Measurements from ENCODE around the gene ARRB2.
"Not testable (repeated sequence)": the region's sequence is repeated elsewhere in the genome, so short reads cannot be mapped to it uniquely, and the experiment has no call there.

The ARRB2 gene

GRCh38 chr17:4709794-4710692 lies at the start of gene ARRB2:
Gene ARRB2 (plus strand): TSS chr17:4710632. CDS start chr17:4710722, 90 bp downstream.
- DNase-seq = peak; percentile 99

- DNase-seq = no peak
Observed at GRCh38 chr17:4663711-4664110, 46.7 kb upstream of the ARRB2 start.

GRCh38 chr17:4664230-4664629 lies 46.2 kb upstream of the ARRB2 start:
- no peak for DNase-seq

GRCh38 chr17:4665027-4665426 lies 45.4 kb upstream of the ARRB2 start:
- DNase-seq = no peak

GRCh38 chr17:4666296-4666695 lies 44.1 kb upstream of the ARRB2 start:
- no peak for DNase-seq

- DNase-seq = no peak
Observed at GRCh38 chr17:4667166-4667565, 43.3 kb upstream of the ARRB2 start.

- no peak for DNase-seq
Observed at GRCh38 chr17:4672055-4672630, 38.3 kb upstream of the ARRB2 start.

GRCh38 chr17:4672751-4673150 lies 37.7 kb upstream of the ARRB2 start:
- DNase-seq = no peak

GRCh38 chr17:4673169-4673568 lies 37.3 kb upstream of the ARRB2 start:
- no peak for DNase-seq

- no peak for DNase-seq
Observed at GRCh38 chr17:4673986-4674684, 36.3 kb upstream of the ARRB2 start.

- DNase-seq = no peak
Observed at GRCh38 chr17:4674685-4674998, 35.8 kb upstream of the ARRB2 start.

- no peak for DNase-seq
Observed at GRCh38 chr17:4675791-4676190, 34.6 kb upstream of the ARRB2 start.

- no peak for DNase-seq
Observed at GRCh38 chr17:4676791-4677190, 33.6 kb upstream of the ARRB2 start.

- DNase-seq = no peak
Observed at GRCh38 chr17:4678448-4679026, 31.9 kb upstream of the ARRB2 start.

GRCh38 chr17:4679658-4680057 lies 30.8 kb upstream of the ARRB2 start:
- no peak for DNase-seq

- DNase-seq = not testable (repeated sequence)
Observed at GRCh38 chr17:4683739-4684138, 26.7 kb upstream of the ARRB2 start.

- DNase-seq = not testable (repeated sequence)
Observed at GRCh38 chr17:4689872-4690271, 20.6 kb upstream of the ARRB2 start.

GRCh38 chr17:4690745-4691144 lies 19.7 kb upstream of the ARRB2 start:
- no peak for DNase-seq

- no peak for DNase-seq
Observed at GRCh38 chr17:4691686-4692085, 18.7 kb upstream of the ARRB2 start.

GRCh38 chr17:4693416-4693815 lies 17.0 kb upstream of the ARRB2 start:
- no peak for DNase-seq

GRCh38 chr17:4696437-4696805 lies 14.0 kb upstream of the ARRB2 start:
- DNase-seq = no peak

GRCh38 chr17:4699401-4700056 lies 10.9 kb upstream of the ARRB2 start:
- not testable (repeated sequence) for DNase-seq

- no peak for DNase-seq
Observed at GRCh38 chr17:4701116-4701515, 9.3 kb upstream of the ARRB2 start.

Data from NCI-H146 (cell line).